CD4-positive, alpha-beta T cell treated with Interleukin-12 subunit alpha and Interleukin-12 subunit beta, for 1 hour (primary cell): Measurements from ENCODE around the gene PET100.

Experiments used
- DNase-seq: peaks from one replicate; pipeline ENCODE4 v3.0.0-alpha.2; 2020

Gene PET100

DNA sequence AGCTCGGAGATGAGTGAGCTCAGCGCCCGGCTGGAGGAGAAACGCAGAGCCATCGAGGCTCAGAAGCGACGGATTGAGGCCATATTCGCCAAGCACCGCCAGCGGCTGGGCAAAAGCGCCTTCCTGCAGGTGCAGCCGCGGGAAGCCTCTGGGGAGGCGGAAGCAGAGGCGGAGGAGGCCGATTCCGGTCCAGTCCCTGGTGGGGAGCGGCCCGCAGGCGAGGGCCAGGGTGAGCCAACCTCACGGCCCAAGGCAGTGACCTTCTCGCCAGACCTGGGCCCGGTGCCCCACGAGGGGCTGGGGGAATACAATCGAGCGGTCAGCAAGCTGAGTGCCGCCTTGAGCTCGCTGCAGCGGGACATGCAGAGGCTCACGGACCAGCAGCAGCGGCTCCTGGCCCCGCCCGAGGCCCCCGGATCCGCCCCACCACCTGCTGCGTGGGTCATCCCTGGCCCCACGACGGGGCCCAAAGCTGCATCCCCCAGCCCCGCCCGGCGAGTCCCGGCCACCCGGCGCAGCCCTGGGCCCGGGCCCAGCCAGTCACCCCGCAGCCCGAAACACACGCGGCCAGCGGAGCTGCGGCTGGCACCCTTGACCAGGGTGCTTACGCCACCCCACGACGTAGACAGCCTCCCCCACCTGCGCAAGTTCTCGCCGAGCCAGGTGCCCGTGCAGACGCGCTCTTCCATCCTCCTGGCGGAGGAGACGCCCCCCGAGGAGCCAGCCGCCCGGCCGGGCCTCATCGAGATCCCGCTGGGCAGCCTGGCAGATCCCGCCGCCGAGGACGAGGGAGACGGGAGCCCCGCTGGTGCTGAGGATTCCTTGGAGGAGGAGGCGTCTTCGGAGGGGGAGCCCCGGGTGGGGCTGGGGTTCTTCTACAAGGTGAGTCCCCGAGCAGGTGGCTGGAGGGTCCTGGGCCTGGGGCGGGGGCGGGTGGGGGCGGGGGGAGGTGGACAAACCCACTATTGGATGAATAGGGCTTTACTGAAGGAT is 17.0 kb upstream of the PET100 start:
- no peak for DNase-seq

DNA sequence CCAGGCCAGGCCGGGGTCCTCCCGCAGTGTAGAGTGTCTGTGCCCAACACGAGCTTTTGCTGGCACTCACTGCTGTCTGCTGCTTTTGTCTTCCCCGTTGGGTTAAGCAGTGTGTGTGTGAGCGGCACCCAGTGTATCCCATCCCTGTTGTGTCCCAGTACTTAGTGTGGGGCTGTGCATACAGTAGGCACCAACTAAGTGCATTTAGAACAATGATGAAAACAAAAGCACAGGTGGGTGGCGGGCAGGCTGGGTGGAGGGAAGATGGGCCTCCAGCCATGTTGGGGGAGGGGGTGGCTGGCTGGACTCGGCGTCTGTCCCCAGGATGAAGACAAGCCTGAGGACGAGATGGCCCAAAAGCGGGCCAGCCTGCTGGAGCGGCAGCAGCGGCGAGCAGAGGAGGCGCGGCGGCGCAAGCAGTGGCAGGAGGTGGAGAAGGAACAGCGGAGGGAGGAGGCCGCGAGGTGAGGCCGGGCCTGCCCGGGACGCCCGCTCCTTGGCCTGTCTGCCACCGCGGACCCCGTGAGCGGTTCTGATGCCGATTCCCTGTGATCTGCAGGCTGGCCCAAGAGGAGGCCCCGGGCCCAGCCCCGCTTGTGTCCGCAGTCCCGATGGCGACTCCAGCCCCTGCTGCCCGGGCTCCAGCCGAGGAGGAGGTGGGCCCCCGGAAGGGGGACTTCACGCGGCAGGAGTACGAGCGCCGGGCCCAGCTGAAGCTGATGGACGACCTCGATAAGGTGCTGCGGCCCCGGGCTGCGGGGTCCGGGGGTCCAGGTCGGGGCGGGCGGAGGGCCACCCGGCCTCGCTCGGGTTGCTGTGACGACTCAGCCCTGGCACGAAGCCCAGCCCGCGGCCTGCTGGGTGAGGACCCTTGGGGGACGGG is 14.5 kb upstream of the PET100 start:
- no peak for DNase-seq

DNA sequence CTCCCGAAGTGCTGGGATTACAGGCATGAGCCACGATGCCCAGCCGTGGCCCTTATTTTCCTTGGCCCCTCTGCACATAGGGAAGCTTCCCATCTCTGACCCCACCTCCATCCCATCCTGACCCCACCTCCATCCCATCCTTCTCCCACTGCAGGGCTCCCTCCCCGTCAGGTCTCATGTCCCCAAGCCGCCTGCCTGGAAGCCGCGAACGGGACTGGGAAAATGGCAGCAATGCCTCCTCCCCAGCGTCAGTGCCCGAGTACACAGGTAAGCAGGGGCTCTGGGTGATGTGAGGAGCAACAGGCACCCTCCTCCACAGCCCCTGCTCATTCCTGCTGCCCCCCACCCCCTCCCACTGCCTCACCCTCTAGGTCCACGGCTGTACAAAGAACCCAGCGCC is 12.4 kb upstream of the PET100 start:
- DNase-seq: no peak

- no peak for DNase-seq
Measured at GRCh38 chr19:7617735-7618134, 11.9 kb upstream of the PET100 start.

GRCh38 chr19:7618348-7618747 is 11.2 kb upstream of the PET100 start:
- DNase-seq: no peak

DNA sequence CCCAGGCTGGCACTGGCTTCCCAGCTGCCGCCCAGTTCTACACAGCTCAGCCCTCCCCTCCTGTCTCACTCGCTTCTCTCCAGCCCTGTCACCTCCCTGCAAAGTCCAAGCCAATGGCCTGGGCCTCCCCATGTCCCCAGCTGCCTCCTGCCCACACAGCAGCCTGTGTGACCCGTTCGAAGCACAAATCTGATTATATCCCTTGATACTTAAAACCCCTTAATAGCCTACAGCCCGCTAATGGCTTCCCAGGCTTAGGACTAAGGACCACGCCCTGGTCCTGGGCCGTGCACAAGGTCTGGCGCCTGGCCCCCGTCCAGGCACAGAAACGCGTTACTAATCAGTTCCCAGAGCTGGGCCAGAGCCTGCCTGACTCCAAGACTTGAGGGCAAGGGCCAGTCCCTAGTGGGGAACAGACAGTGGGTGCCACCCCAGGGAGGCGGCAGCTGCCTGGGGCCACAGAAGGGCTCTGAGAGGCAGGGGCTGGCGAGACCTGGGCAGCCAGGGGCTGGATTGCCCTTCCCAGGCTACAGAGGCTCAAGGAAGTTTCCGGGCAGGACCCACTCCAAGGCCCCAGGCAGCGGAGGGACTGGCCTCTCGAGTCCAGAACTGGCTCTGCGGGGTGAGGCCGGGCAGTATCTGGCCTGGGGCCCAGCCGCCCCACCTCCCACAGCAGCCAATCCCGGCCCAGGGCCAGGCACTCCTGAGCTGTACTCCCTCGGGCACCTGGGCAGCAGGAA is 10.7 kb upstream of the PET100 start:
- no peak for DNase-seq

GRCh38 chr19:7619671-7620441 is 9.7 kb upstream of the PET100 start:
- no peak for DNase-seq

- DNase-seq: no peak
Measured at GRCh38 chr19:7620442-7621412, 8.9 kb upstream of the PET100 start.

DNA sequence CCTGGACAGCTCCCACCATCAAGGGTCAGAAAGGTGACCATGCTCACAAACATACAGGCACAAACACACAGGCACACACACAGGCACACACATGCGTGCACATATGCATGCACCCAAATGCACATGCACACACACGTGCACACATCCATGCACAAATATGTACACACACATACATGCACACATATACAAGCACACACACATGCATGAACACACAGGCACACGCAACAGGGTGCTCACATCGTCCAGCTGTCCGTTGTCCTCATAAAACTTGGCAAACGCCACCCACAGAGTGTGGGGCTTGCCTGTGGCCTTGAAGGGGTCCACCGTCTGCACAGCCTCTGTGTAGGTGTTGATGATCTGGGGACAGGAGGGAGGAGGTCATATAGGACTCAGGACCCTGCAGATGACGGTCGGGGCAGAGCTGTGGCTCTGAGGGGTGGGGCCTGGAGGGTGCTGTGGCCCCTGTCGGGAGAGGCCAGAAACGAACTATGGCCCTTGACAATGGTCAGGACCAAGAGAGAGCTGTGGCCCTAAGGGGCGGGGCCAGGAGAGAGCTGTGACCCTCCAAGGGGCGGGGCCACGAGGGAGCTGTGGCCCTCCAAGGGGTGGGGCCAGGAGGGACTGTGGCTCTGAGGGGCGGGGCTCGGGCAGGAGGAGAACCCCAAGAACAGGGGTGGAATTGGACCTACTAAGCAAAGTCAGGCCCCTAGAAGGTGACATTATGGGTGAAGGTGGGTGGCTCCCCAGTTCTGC is 6.5 kb upstream of the PET100 start:
- no peak for DNase-seq

GRCh38 chr19:7623725-7624603 is 5.6 kb upstream of the PET100 start:
- DNase-seq: no peak

DNA sequence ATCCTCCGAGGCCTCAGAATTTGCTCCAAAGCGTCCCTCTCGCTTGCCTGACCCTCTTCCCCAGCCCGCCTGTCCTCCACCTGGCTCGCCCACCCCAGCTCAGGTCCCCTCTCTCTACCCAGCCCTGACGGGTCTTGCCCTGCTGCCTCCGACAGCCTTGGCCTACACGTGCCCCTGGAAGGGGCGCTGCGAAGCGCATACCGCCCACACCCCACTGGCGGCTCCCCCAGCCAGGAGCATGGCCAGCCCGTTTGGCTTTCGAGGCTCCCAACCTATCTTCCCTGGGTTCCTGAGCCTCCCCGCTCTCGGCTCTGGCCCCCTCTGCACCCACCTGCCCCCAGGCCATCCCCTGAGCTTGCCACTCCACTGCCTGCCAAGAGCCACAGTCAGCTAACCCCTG is 4.8 kb upstream of the PET100 start:
- no peak for DNase-seq

GRCh38 chr19:7625763-7626372 is 3.7 kb upstream of the PET100 start:
- DNase-seq: no peak

- DNase-seq: no peak
Measured at GRCh38 chr19:7627166-7627565, 2.4 kb upstream of the PET100 start.

DNA sequence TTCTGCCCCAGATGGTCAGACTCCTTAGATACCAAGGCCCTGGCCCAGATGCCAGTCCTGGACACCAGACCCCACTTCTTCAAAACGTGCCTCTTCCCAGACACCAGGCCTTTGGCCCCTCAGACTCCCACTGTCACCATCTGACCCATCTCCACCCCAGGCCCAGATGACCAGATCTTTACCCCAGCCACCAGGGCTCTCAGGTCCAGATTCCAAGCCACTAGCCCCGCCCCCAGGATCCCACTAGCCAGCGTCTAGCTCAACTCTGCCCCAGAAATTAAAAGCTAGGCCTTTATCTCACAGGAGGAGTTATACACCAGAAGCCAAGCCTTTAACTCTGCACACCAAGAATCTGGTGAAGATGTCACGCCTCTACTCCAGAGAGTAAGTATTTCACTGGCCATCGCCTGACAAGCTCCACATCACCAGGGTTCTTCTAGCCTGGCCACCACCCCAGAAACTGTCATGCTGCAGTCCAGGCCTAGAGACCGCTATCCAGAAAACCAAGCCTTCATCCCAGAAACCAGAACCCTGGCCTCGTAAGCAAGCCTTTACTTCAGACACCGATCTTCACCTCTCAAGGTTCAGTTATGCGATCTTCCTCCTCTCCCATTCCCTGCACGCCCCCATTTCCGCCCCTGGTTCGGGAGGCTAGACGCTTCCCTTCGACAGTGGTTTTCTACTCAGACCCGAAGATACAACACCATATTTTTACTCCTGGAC is 843 bp upstream of the PET100 start:
- no peak for DNase-seq

- DNase-seq: no peak
Measured at GRCh38 chr19:7631577-7631976, 2.0 kb downstream of the PET100 start.

DNA sequence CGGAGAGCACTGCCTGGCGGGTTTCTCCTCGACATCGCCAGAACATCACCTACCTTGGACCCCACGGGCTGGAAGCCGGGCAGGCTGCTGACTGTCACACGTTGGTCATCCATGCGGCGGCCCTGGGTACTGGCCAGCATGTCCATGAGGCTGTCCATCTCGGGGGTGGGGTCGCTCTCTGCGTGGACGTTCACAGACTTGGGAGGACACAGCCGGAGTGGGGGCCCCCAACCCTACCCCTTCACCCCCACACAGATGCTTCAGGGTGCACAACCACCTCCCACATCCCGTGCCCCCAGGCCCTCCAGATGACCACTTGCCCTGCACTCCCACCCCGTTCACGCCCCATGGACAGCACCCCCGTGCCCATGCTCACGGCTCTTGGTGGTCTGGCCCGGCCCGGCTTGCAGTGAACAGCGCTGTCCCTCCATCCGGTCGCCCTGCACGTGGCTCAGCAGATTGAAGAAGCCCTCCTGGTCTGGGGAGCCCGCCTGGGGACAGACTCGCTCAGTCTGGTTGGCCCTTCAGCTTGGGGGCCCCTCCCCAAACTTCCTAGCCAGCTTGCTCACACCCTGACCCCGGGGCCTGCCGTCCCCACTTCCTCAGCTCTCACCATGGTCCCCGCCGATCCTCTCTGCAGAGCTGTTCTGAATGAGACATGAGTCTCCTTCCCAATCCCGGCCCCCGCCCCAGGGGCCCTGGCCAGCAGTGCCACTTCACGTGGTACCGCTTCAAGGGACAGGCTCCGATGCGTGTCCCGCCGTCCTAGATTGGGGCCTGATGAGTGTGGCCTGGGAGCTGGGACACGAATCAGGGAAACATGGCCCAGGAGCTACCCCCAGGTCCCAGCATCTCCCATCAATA is 3.0 kb downstream of the PET100 start:
- DNase-seq: no peak

- DNase-seq: no peak
Measured at GRCh38 chr19:7633698-7634097, 4.1 kb downstream of the PET100 start, which contains the start of gene PCP2. TSS of gene PCP2 (minus strand) at chr19:7633719. CDS start at chr19:7633457, 262 bp downstream.
